HepG2 (cell line): ENCODE results near the gene KIAA1614.

Experiments used
- NCOA2 ChIP-seq: sonication (generic); formaldehyde crosslinking; IDR thresholded peaks from 2 replicates; pipeline ENCODE4 v1.8.0; 2022; ENCODE audit warnings: inconsistent platforms
- NFE2L2 ChIP-seq: fragments of 150-350 bp; IDR thresholded peaks from 2 replicates; pipeline ENCODE4 v1.6.1; 2014; ENCODE audit warnings: low read length
- NFYC ChIP-seq: IDR thresholded peaks from 2 replicates; pipeline ENCODE4 v1.6.1; 2016; ENCODE audit warnings: missing genetic modification reagents, missing compliant biosample characterization
- POLR2AphosphoS5 ChIP-seq: IDR thresholded peaks from 2 replicates; pipeline ENCODE4 v1.6.1; 2012; ENCODE audit warnings: low read depth, low read length

DNA sequence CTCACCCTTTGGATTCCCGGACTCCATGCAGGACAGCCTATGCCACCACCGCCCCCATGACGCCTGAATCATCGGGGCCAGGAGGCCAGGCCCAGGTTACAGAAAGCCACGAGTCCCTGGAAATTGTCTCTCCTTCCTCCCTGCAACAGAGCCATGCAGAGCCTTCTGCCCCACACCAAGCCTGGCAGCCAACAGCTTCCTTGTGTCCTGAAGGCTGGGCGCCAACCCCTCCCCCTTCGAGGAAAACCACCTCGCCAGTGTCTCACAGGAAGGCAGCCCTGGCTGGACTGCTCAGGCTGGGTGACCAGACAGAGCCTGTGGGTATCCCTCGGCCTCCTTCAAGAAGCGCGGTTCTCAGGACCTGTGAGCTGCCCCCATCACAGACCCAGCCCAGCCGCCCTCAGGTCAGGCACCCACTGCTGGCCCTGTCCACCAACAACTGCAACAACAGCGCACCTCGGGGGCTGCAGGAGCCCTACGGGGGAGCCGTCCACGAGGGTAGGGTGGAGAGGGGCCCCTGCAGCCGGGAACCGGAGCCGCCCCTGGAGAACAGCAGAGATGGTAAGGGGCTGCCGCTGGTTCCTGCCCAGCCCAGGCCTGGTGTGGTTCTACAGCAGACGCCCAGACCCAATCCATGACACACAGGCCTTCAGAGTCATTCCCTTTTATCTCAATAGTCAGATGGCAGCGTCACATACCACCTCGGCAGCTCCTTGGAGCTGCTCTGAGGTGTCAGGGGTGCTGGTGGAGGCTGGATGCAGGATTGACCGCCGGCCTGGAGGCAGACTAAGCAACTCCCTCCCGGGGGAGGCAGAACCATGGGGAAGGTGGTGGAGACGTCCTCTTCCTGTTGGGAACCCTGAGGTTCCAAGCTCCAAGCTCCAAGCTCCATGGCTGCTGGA lies 23.7 kb downstream of the KIAA1614 start:
- TF ChIP-seq NFYC (CRISPR knock-in tag) (no peak), NCOA2 (CRISPR knock-in tag) (no peak), POLR2AphosphoS5 (no peak), NFE2L2 (no peak)
